Esophagus muscularis mucosa (tissue), 4 donors: ENCODE data around the gene DOCK4. TPM values are rescaled to one million over a fixed set of nuclear protein-coding genes. Genes with fewer than 3 reads are reported as not detected.

ENCODE experiments used
- DNase-seq: peaks from one replicate; pipeline ENCODE4 v3.0.0-alpha.2; 2017; ENCODE audit errors: extremely low spot score
- H3K27ac ChIP-seq, 4 donors: fragments of 200-600 bp; sonication (generic); replicated peaks in 1 of 4; 1 replicate in 3 of 4; 2 replicates in 1 of 4; pipeline ENCODE4 v1.5.1; 2016 to 2019; ENCODE audit warnings: mild to moderate bottlenecking in 1 of 4
- H3K27me3 ChIP-seq, 4 donors: fragments of 200-600 bp; sonication (generic); one replicate each; pipeline versions ENCODE4 v1.5.1 to v1.6.0; 2016 to 2019
- H3K36me3 ChIP-seq, 4 donors: fragments of 200-600 bp; sonication (generic); one replicate each; pipeline ENCODE4 v1.5.1; 2016 to 2019
- H3K4me1 ChIP-seq, 4 donors: fragments of 200-600 bp; sonication (generic); one replicate each; pipeline ENCODE4 v1.5.1; 2016 to 2019
- H3K4me3 ChIP-seq, 4 donors: fragments of 200-600 bp; sonication (generic); 1 replicate in 2 of 4; 2 replicates in 2 of 4; pipeline ENCODE4 v1.5.1; 2016 to 2019; ENCODE audit warnings: mild to moderate bottlenecking in 4 of 4, moderate library complexity in 1 of 4
- H3K9me3 ChIP-seq, 4 donors: fragments of 200-600 bp; sonication (generic); 1 replicate in 3 of 4; 2 replicates in 1 of 4; pipeline ENCODE4 v1.5.1; 2016 to 2019
- CTCF ChIP-seq, 3 experiments: fragments of 200-600 bp in 2 of 3; fragments of 450-650 bp in 1 of 3; sonication (generic) in 2 of 3; IDR thresholded peaks; one replicate each; pipeline ENCODE4 v1.5.1; 2017 to 2019; ENCODE audit warnings: antibody characterized with exemption in 3 of 3, mild to moderate bottlenecking in 2 of 3, moderate library complexity in 1 of 3
- EP300 ChIP-seq: sonication (generic); formaldehyde crosslinking; IDR thresholded peaks from one replicate; pipeline ENCODE4 v1.6.1; 2017; ENCODE audit warnings: antibody characterized with exemption
- POLR2A ChIP-seq: fragments of 450-650 bp; IDR thresholded peaks from one replicate; pipeline ENCODE4 v1.6.1; 2017; ENCODE audit warnings: antibody characterized with exemption, moderate library complexity, mild to moderate bottlenecking, low read depth
- POLR2AphosphoS5 ChIP-seq, 2 donors: sonication (generic); formaldehyde crosslinking; IDR thresholded peaks; one replicate each; pipeline ENCODE4 v1.6.1; 2017; ENCODE audit warnings: antibody characterized with exemption in 2 of 2
- WGBS: methylation state at CpG from one replicate; pipeline ENCODE4 v1.1.5; 2018; 5-methylcytosine and 5-hydroxymethylcytosine counted together
- intact Hi-C: fragments of 100-400 bp; cut with DNase I; formaldehyde crosslinking; loops from one replicate; pipeline ENCODE4 v1.15.1; 2023
- total RNA-seq, 4 donors: library from RNA; depleted of rRNA; stranded (reverse); fragments of >200 nt; gene quantifications; one replicate each; pipeline versions ENCODE4 v1.1.0 to v1.2.1, GENCODE V29; 2016

Gene DOCK4
- total RNA-seq, 4 donors from 2014 or later: 14.0 to 25.3 (median 18.8) TPM

- H3K4me3 ChIP-seq: no peak overlapping the region
- intact Hi-C loops: no loop called here
These were observed 263.6 kb downstream of the DOCK4 start for GRCh38 chr7:111942450-111943081.

GRCh38 chr7:111937163-111937562 is 269.0 kb downstream of the DOCK4 start:
- 100% methylated on average over 1 of the region's 1 CpG for WGBS
- Histone ChIP-seq H3K9me3 (peaks cover 0 to 7% (median 4%) of the 10 kb centered on the region in 4 donors), H3K36me3 (peaks cover 0 to 43% (median 24%) of the 10 kb centered on the region in 4 donors), H3K27me3 (no peaks in the 10 kb centered on the region), H3K4me3 (no peak overlapping the region), H3K27ac (no peak overlapping the region), H3K4me1 (no peaks in the 10 kb centered on the region)
- DNase-seq: no peak
- intact Hi-C loops: loop anchor here (10.0 kb wide), 1 partner anchor 152 kb away; no protein-coding TSS in a partner anchor
- TF ChIP-seq CTCF (IDR thresholded peaks at IDR 0.05) (no peak), EP300 (no peak), POLR2AphosphoS5 (IDR thresholded peaks at IDR 0.05) (no peak)

More at GRCh38 chr7:111942450-111943081, 263.6 kb downstream of the DOCK4 start:
- TF ChIP-seq POLR2AphosphoS5 (IDR thresholded peaks at IDR 0.05) (no peak), POLR2A (no peak), EP300 (no peak), CTCF (IDR thresholded peaks at IDR 0.05) (no peak)
- Histone ChIP-seq H3K36me3 (peaks cover 0 to 46% (median 31%) of the 10 kb centered on the region in 4 donors), H3K9me3 (peaks cover 0 to 30% (median 19%) of the 10 kb centered on the region in 4 donors), H3K27me3 (no peaks in the 10 kb centered on the region), H3K27ac (no peak overlapping the region), H3K4me1 (no peaks in the 10 kb centered on the region)
- no peak for DNase-seq
- WGBS: 97% methylated on average over 5 of the region's 5 CpGs

- no peaks in the 10 kb centered on the region for H3K9me3 ChIP-seq
- no peak for TF ChIP-seq EP300
- TF ChIP-seq POLR2AphosphoS5 (IDR thresholded peaks at IDR 0.05): no peak
- no peak for TF ChIP-seq CTCF (IDR thresholded peaks at IDR 0.05)
- TF ChIP-seq POLR2A: no peak
- 88% methylated on average over 4 of the region's 4 CpGs for WGBS
These were observed 272.6 kb downstream of the DOCK4 start for GRCh38 chr7:111933609-111934008.

GRCh38 chr7:111931958-111932357 is 274.2 kb downstream of the DOCK4 start:
- intact Hi-C loops: loop anchor here (10.0 kb wide), 1 partner anchor 147 kb away; no protein-coding TSS in a partner anchor
- H3K4me3 ChIP-seq: no peak overlapping the region
- DNase-seq: no peak
- H3K36me3 ChIP-seq: peaks cover 0 to 21% (median 10%) of the 10 kb centered on the region in 4 donors
- no peaks in the 10 kb centered on the region for H3K9me3 ChIP-seq
- 93% methylated on average over 1 of the region's 1 CpG for WGBS
- peaks cover 0 to 12% (median 0%) of the 10 kb centered on the region in 4 donors for H3K4me1 ChIP-seq
- no peak for TF ChIP-seq POLR2A
- TF ChIP-seq POLR2AphosphoS5 (IDR thresholded peaks at IDR 0.05): no peak
- no peak for TF ChIP-seq EP300
- no peak for TF ChIP-seq CTCF (IDR thresholded peaks at IDR 0.05)
- H3K27ac ChIP-seq: no peak overlapping the region
- no peaks in the 10 kb centered on the region for H3K27me3 ChIP-seq

More at GRCh38 chr7:111933609-111934008, 272.6 kb downstream of the DOCK4 start:
- H3K27ac ChIP-seq: no peak overlapping the region
- no peaks in the 10 kb centered on the region for H3K27me3 ChIP-seq
- intact Hi-C loops: loop anchor here (10.0 kb wide), 1 partner anchor 149 kb away; no protein-coding TSS in a partner anchor
- peaks cover 0 to 12% (median 0%) of the 10 kb centered on the region in 4 donors for H3K4me1 ChIP-seq
- DNase-seq: no peak
- peaks cover 0 to 27% (median 14%) of the 10 kb centered on the region in 4 donors for H3K36me3 ChIP-seq
- no peak overlapping the region for H3K4me3 ChIP-seq
